Measurements from ENCODE around the gene MX2. TPM values are rescaled to one million over a fixed set of nuclear protein-coding genes. Genes with fewer than 3 reads are reported as not detected.

The MX2 gene
- total and polyA plus RNA-seq, 2 of the 8 experiments (the other 6 are each of a cell fraction or from before 2014, with no cell fraction given), result 3.1 to 8.9 TPM

GRCh38 chr21:41333752-41334151 lies 28.1 kb upstream of the MX2 start:
- DNase-seq (ENCODE audit: low read depth in 1 of 2, low spot score in 2 of 2) (no peak), FAIRE-seq (no peak)
- Histone ChIP-seq H3K9me3 (ENCODE audit: insufficient read depth in 2 of 2, low read depth in 1 of 2, low read length in 1 of 2) (peaks cover 12 to 21% of the 10 kb centered on the region in 2 experiments), H2AFZ (ENCODE audit: low read length) (no peak overlapping the region), H2BK12ac (ENCODE audit: low read depth, low read length) (no peak overlapping the region), H2AK5ac (ENCODE audit: low read depth, low read length) (no peak overlapping the region), H3K79me1 (ENCODE audit: low read depth, low read length) (no peaks in the 10 kb centered on the region), H2BK15ac (ENCODE audit: low read length) (no peak overlapping the region), H3K18ac (ENCODE audit: extremely low read depth, low read length) (no peak overlapping the region), H4K5ac (ENCODE audit: insufficient read length, low read depth, low read length) (no peak overlapping the region), H3K4me1 (replicated peaks in 1 of 4; ENCODE audit: control insufficient read depth in 3 of 4, insufficient read depth in 4 of 4, low read length in 3 of 4) (peaks cover 0 to 2% (median 0%) of the 10 kb centered on the region in 4 experiments; a peak in 1 of 7 replicates), H3K9ac (replicated peaks in 1 of 4; ENCODE audit: extremely low read depth in 1 of 4, low read depth in 3 of 4, low read length in 3 of 4) (no peak overlapping the region), H3K4me2 (ENCODE audit: insufficient read depth in 1 of 2, low read depth in 2 of 2, low read length in 2 of 2) (no peak overlapping the region), H2BK20ac (ENCODE audit: low read length) (no peak overlapping the region), H3K23me2 (ENCODE audit: low read depth, low read length) (peaks cover 4% of the 10 kb centered on the region), H4K20me1 (replicated peaks in 1 of 2; ENCODE audit: control insufficient read depth in 1 of 2, insufficient read depth in 2 of 2, low read length in 2 of 2) (no peaks in the 10 kb centered on the region), H3K14ac (ENCODE audit: insufficient read length) (no peak overlapping the region), H3K4me3 (ENCODE audit: extremely low read depth in 1 of 4, insufficient read depth in 2 of 4, low read depth in 3 of 4, low read length in 4 of 4) (no peak overlapping the region), H3K23ac (ENCODE audit: insufficient read length) (no peak overlapping the region), H3K36me3 (ENCODE audit: control insufficient read depth in 2 of 4, insufficient read depth in 4 of 4, low read length in 3 of 4) (no peaks in the 10 kb centered on the region), H2BK120ac (replicated peaks; ENCODE audit: low read depth, low read length) (no peak overlapping the region), H3K79me2 (ENCODE audit: control insufficient read depth in 1 of 2, insufficient read depth in 2 of 2, low read length in 2 of 2) (no peaks in the 10 kb centered on the region), H3K27me3 (replicated peaks in 1 of 4; ENCODE audit: control insufficient read depth in 3 of 4, extremely low read depth in 1 of 4, insufficient read depth in 3 of 4, low read length in 3 of 4) (no peaks in the 10 kb centered on the region), H4K8ac (ENCODE audit: extremely low read depth, insufficient read depth, low read length) (no peak overlapping the region), H4K91ac (replicated peaks; ENCODE audit: insufficient read length, low read length) (no peak overlapping the region), H2BK5ac (ENCODE audit: low read depth, low read length) (no peak overlapping the region), H3K56ac (replicated peaks; ENCODE audit: insufficient read length, low read depth, low read length) (no peak overlapping the region), H3K27ac (ENCODE audit: low read depth, low read length) (no peak overlapping the region), H3K4ac (replicated peaks; ENCODE audit: insufficient read length, low read depth, low read length) (no peak overlapping the region)
- TF ChIP-seq POLR2AphosphoS5 (IDR thresholded peaks at IDR 0.05; ENCODE audit: low read depth, low read length) (no peak), POLR2A (IDR thresholded peaks at IDR 0.05; ENCODE audit: control extremely low read depth in 1 of 2, low read depth in 2 of 2, low read length in 2 of 2) (no peak), GABPA (IDR thresholded peaks at IDR 0.05; ENCODE audit: borderline replicate concordance, insufficient read depth, low read length) (no peak), CBX5 (IDR thresholded peaks at IDR 0.05; ENCODE audit: low read depth, low read length) (no peak), TBP (IDR thresholded peaks at IDR 0.05; ENCODE audit: low read depth, low read length) (no peak), BRCA1 (IDR thresholded peaks at IDR 0.05; ENCODE audit: low read depth, low read length) (no peak), ZNF274 (IDR thresholded peaks at IDR 0.05; ENCODE audit: borderline replicate concordance, extremely low read depth, low read length) (no peak), RXRA (IDR thresholded peaks at IDR 0.05; ENCODE audit: insufficient read depth, low read depth, low read length) (no peak)
- TF ChIP-seq, protein P1, sequence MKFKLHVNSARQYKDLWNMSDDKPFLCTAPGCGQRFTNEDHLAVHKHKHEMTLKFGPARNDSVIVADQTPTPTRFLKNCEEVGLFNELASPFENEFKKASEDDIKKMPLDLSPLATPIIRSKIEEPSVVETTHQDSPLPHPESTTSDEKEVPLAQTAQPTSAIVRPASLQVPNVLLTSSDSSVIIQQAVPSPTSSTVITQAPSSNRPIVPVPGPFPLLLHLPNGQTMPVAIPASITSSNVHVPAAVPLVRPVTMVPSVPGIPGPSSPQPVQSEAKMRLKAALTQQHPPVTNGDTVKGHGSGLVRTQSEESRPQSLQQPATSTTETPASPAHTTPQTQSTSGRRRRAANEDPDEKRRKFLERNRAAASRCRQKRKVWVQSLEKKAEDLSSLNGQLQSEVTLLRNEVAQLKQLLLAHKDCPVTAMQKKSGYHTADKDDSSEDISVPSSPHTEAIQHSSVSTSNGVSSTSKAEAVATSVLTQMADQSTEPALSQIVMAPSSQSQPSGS (IDR thresholded peaks at IDR 0.05; ENCODE audit: low read length), result no peak
- TF ChIP-seq, protein P2, sequence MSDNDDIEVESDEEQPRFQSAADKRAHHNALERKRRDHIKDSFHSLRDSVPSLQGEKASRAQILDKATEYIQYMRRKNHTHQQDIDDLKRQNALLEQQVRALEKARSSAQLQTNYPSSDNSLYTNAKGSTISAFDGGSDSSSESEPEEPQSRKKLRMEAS (IDR thresholded peaks at IDR 0.05), result no peak
- WGBS, 2 experiments (ENCODE audit: extremely low coverage in 1 of 2, insufficient coverage in 1 of 2, insufficient read length in 1 of 2, insufficient replicate concordance in 2 of 2, low coverage in 1 of 2, low lambda C conversion rate in 2 of 2, missing lambda C conversion rate in 1 of 2), result 95% methylated on average over 1 of the region's 1 CpG; no CpG with 5 or more reads in 1 of the 2 experiments
- ChIA-PET POLR2A (ENCODE audit: partially characterized antibody) (no interaction called here), CTCF (ENCODE audit: partially characterized antibody) (no interaction called here)
